GM19395 (cell line): Measurements from ENCODE around the gene JAM3.
"Not testable (repeated sequence)": the region's sequence is repeated elsewhere in the genome, so short reads cannot be mapped to it uniquely, and the experiment has no call there.

ENCODE experiments used
- ATAC-seq: cut with Tn5 transposase; IDR thresholded peaks from one replicate; pipeline ENCODE4 v1.9.1; 2021; ENCODE audit warnings: mild to moderate bottlenecking, moderate library complexity; ENCODE audit not compliant: unreplicated experiment

Gene JAM3

DNA sequence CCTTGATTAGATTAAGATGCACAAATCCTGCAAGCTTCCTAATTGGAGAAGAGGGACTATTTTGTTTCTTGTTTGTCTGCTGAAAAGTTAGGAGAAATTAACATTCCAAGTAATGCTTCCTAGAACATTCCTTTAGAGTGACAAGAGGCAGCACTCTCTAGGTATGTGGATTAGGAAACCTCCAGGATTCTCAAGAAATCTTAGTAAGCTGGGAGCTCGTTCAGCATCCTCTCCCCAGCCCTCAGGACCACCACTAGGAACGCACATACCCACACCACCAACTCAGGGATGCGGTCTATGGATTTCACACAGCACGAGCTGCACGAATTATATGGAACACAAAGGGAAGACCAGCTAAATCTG lies 102.0 kb downstream of the JAM3 start:
- ATAC-seq: no peak

GRCh38 chr11:134171951-134172350 lies 103.1 kb downstream of the JAM3 start:
- ATAC-seq: no peak

- ATAC-seq: no peak
These were observed 104.4 kb downstream of the JAM3 start for GRCh38 chr11:134173296-134173695.

DNA sequence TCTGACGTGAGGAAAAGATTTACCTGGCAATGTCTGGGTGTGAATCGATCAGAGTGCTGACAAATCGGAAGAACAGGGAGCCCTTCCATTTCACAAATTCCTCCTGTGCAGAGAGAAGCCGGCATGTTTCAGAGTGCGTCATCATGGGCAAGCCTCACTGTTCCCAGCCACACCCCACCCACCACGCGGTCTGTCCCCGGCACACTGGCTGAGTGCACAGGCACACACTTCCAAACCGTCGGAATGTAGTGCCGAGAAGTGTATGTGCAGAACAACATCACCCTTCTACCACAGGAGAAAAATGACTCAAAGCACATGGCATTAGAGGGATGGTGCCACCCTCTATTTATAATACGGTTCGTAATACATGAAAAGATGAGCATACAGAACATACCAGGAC lies 107.4 kb downstream of the JAM3 start:
- no peak for ATAC-seq

- ATAC-seq: no peak
These were observed 109.3 kb downstream of the JAM3 start for GRCh38 chr11:134178032-134178674.

DNA sequence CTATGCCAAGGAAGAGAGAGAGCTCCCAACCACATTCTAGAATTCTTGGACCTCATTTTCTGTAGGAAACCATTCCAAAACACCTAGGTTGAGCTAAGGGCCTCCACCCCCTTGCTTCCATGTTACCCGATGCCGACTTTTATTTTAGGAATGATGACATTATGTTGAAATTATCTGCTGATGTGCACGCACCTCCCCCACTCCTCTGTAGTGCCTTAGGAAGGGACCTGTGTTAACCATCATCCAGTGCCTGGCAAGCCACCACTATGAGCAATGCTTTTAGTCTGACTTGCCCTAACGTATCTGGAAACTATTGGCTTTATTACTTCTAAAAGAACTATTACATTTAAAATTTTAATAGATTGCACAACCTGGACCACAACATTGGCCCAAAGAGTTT lies 112.8 kb downstream of the JAM3 start:
- no peak for ATAC-seq

GRCh38 chr11:134188092-134188491 lies 119.2 kb downstream of the JAM3 start:
- not testable (repeated sequence) for ATAC-seq

DNA sequence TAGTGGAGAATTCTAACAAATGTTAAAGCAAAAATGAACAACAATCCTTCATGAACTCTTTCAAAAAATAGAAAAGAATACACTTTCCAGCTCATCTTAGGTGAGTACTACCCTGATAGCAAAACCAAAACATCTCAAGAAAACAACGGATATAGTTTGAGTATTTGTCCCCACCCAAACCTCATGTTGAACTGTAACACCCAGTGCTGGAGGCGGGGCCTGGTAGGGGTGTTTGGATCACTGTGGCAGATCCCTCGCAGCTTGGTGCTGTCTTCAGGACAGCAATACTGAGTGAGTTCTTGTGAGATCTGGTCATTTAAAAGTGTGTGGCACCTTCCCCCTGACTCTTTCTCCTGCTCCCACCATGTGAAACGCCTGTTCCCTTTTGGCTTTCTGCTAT lies 127.9 kb downstream of the JAM3 start:
- no peak for ATAC-seq

DNA sequence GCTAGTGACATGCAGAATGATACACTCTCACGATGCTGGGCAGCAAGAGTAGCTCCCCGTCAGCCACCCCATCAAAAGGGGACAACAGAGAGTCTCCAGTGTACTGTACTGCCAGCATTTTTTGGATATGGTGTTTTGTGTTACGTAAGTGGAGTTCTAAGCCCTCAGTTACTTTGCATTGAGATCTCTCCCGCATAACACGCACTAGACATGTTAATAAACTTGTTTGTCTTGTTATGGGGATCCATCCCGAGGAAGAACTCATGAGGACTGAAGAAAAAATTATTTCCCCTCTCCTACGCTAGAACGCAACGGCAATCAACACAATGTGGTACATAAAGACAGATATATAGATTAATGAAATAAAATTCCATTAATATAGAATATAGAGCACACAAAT lies 130.7 kb downstream of the JAM3 start:
- ATAC-seq: no peak

GRCh38 chr11:134200688-134201087 lies 131.8 kb downstream of the JAM3 start:
- no peak for ATAC-seq
